Fibroblast of villous mesenchyme (primary cell): ENCODE data around the gene REEP6. TPM values are rescaled to one million over a fixed set of nuclear protein-coding genes. Genes with fewer than 3 reads are reported as not detected.

ENCODE experiments used
- DNase-seq: peaks from one replicate; pipeline ENCODE4 v3.0.0-alpha.2; 2010; ENCODE audit warnings: low read depth
- H3K4me3 ChIP-seq: 2 replicates; pipeline ENCODE4 v1.5.1; 2011; ENCODE audit warnings: low read depth, mild to moderate bottlenecking, low read length
- total RNA-seq: library from RNA; depleted of rRNA; stranded (reverse); fragments of >200 nt; gene quantifications from 2 replicates; pipeline ENCODE4 v1.2.3, GENCODE V29; 2012
- TF ChIP-seq, protein P1 (sequence below): IDR thresholded peaks from 2 replicates; pipeline ENCODE4 v1.5.1; 2012; ENCODE audit warnings: low read depth, mild to moderate bottlenecking, low read length; ENCODE audit not compliant: insufficient read depth

REEP6 gene
- total RNA-seq, 1 donor, result 0.43 TPM

DNA sequence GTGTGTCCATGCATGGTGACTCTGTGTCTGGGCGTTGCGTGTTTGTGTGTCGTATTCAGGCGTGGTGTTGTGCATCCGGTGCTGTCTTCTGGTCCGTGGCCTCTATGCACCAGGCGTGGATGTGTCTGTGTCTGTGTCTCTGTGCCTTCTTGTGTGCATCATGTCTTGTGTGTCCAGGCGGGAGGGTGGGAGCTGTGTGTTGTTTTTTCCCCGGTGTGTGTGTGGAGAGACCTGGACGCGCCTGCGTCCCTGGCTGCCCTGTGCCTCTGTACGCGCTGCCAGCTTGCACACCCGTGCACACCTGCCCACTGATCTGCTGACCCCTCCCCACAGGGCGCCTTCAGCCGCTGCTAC lies 34.0 kb downstream of the REEP6 start:
- DNase-seq, result no peak
- TF ChIP-seq, protein P1, sequence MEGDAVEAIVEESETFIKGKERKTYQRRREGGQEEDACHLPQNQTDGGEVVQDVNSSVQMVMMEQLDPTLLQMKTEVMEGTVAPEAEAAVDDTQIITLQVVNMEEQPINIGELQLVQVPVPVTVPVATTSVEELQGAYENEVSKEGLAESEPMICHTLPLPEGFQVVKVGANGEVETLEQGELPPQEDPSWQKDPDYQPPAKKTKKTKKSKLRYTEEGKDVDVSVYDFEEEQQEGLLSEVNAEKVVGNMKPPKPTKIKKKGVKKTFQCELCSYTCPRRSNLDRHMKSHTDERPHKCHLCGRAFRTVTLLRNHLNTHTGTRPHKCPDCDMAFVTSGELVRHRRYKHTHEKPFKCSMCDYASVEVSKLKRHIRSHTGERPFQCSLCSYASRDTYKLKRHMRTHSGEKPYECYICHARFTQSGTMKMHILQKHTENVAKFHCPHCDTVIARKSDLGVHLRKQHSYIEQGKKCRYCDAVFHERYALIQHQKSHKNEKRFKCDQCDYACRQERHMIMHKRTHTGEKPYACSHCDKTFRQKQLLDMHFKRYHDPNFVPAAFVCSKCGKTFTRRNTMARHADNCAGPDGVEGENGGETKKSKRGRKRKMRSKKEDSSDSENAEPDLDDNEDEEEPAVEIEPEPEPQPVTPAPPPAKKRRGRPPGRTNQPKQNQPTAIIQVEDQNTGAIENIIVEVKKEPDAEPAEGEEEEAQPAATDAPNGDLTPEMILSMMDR, result no peak
- H3K4me3 ChIP-seq, result no peak overlapping the region

DNA sequence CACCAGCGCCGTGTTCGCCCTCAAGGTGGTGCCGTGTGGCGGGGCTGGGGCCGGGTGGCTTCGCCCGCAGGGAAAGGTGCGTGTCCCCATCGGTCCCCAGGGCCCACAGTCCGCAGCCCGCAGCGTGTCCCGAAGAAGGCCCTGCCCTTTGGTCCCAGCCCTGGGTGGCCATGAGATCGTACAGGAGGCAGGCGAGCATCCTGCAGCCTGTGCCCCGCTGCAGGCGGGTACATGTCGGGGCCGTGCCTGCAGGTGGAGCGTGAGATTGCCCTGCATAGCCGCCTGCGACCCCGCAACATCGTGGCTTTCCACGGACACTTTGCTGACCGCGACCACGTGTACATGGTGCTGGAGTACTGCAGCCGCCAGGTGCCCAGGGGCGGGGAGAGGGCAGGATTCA lies 34.4 kb downstream of the REEP6 start:
- no peak overlapping the region for H3K4me3 ChIP-seq
- DNase-seq, result no peak
- TF ChIP-seq, protein P1, result no peak

DNA sequence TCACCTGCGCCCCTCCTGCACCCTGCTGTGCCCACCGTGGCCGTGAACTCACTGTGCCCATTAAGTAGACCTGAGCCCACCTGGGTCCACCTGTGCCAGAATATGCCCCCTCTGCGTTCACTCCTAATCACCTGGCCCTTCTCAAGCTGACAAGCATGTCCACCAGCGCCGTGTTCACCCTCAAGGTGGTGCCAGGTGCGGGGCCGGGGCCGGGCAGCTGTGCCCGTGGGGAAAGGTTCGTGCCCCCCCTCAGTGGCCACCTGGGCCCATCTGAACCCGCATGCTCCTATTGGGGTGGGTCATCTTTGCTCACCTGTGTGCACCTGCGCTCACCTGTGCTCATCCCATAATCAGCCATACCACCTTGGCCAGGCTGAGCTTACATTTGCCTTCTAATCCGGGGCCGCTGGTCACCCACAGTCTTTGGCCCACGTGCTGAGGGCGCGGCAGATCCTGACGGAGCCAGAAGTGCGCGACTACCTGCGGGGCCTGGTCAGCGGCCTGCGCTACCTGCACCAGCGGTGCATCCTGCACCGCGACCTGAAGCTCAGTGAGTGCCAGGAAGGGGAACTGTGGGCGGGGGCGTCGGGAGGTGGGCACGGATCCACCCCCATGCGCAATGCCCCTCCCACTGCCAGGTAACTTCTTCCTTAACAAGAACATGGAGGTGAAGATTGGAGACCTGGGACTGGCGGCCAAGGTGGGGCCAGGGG lies 35.2 kb downstream of the REEP6 start:
- no peak overlapping the region for H3K4me3 ChIP-seq
- TF ChIP-seq, protein P1, result no peak
- no peak for DNase-seq

DNA sequence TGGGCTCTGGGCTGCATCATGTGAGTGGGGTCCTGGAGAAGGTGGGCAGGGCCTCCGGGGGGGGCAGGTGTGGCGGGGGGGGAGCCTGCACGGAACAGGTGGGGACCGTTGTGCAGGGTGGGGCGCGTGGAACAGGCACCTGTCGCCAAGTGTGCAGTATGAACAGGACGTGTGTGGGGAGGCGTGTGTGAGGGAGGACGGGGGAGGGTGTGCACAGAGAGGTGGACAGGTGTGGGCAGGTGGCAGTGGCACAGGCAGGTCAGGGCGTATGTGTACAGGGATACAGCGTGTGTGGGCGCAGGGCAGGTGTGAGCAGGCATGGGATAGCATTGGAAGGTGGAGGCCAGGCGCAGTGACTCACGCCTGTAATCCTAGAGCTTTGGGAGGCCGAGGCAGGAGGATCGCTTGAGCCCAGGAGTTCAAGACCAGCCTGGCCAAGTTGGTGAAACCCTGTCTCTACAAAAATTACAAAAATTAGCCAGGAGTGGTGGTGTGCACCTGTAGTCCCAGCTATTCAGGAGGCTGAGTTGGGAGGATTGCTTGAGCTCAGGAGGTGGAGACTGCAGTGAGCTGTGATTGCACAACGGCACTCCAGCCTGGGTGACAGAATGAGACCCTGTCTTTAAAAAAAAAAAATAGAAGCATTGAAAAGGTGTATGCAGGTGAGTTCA lies 36.1 kb downstream of the REEP6 start:
- no peak overlapping the region for H3K4me3 ChIP-seq
- DNase-seq, result no peak
- TF ChIP-seq, protein P1, result no peak

DNA sequence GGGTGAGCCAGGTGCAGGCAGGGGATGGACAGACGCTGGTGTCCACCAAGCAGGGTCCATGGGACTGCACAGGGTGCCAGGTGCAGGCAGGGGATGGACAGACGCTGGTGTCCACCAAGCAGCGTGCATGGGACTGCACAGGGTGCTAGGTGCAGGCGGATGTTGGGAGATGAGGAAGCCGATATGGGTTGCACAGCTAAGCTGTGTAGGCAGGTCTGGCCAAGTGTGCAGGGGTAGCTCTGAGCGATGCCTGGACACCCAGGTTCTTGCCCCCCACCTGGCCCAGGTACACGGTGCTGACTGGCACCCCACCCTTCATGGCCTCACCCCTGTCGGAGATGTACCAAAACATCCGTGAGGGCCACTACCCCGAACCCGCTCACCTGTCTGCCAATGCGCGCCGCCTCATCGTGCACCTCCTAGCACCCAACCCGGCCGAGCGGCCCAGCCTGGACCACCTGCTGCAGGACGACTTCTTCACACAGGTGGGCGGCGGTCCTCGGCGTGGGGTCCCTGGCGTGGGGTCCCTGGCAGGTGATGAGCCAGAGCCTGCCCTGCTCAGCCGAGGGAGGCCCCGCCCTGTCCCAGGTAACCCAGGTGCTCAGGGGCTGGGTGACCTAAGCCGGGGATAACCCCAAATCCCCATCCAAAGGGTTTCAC lies 36.8 kb downstream of the REEP6 start:
- TF ChIP-seq, protein P1, result no peak
- no peak overlapping the region for H3K4me3 ChIP-seq
- no peak for DNase-seq

DNA sequence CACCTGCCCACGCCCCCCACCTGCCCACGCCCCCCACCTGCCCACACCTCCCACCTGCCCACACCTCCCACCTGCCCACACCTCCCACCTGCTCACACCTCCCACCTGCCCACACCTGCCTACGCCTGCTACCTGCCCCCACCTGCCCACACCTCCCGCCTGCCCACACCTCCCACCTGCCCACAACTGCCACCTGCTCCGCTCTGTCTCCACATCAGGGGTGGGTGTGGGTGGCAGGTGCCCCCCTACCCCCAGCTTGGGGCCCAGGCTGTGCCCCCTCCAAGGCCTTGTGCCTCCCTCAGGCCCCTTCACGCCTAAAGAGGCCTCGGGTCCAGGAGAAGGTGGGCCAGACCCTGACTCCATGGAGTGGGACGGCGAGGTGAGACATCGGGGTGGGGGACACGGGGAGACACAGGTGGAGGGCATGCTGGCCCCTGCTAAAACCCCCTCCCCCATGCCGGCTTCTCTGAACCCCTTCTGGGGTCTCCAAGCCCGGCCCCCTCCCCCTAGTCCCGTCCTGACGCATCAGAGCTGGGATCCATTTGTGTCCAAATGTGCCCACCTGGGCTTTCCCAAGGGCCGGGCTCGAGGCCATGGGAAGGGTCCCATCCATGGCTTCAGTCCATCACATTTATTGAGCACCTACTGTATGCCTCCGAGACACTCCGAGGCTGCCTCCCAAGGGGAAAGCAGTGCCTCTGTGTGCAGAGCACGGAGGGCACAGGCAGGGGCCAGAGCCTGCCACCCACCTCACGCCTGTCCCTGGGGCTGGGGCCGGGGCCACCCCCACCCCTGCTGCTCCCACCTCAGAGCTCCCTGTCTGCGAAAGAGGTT lies 37.8 kb downstream of the REEP6 start:
- TF ChIP-seq, protein P1, result no peak
- H3K4me3 ChIP-seq, result no peak overlapping the region
- DNase-seq, result no peak
